Measurements from ENCODE around the gene IPCEF1.

IPCEF1 gene

DNA sequence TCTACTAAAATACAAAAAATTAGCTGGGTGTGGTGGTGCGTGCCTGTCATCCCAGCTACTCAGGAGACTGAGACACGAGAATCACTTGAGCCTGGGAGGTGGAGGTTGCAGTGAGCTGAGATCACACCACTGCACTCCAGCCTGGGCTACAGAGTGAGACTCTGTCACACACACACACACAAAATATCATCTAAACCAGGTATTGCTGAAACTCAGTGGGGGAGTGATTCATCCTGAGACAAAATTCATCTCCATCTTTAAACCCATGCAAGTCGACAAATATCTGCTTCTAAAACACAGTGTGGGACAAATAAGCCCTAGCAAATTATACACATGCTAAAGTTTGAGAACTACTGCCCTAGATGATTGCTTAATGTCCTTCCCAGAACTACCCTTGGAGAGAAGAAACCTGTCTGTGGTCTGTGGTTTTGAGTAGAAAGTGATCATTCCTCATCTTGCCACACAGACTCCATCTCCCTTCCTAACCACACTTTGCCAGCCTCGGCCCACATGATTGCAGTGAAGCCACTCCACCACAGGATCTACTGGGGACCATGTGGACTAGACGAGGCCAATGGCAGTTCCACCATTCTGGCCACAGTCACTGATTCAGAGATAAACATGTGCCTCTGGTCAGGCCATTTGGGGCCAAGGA, 187.3 kb downstream of the IPCEF1 start:
- DNase-seq (ENCODE audit: low spot score) (no peak), FAIRE-seq (no peak)

DNA sequence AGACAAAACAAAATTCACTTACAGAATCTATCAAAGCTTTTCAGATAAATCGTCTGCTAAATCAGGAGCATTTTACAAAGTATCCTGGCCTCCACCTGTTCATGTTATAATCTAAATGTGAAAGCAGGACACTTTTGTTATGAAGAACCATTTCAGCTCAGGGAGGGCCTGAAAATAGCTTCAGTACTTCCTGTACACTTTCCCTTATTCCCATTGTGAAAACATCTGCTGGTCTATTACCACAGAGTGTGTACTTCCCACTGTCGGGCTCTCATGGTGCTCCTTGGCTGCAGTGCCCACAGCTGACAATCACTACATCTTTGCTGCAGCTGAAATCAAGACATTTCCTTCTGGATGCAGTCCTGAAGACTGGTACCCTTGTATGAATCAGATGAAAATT, 189.5 kb downstream of the IPCEF1 start:
- DNase-seq (ENCODE audit: low spot score) (no peak), FAIRE-seq (no peak)

DNA sequence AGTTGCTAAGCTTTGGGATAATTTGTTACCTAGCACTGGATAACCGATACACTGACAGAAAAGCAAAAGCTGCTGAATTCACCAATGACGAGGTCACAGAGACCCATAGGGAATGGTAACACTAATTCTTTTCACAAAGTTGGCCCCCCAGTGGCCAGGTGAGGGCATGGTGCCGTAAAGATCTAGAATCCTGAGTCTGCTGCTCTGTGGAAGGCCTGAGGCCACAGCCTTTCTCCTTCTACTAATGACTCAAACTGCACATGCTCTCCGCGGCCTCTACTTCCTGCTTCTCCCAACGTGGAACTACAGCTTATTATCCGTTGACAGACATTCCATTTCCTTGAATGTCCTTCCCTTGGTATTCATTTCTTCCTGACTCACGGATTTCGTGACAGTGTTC, 190.5 kb downstream of the IPCEF1 start:
- FAIRE-seq, result no peak
- DNase-seq (ENCODE audit: low spot score), result no peak

DNA sequence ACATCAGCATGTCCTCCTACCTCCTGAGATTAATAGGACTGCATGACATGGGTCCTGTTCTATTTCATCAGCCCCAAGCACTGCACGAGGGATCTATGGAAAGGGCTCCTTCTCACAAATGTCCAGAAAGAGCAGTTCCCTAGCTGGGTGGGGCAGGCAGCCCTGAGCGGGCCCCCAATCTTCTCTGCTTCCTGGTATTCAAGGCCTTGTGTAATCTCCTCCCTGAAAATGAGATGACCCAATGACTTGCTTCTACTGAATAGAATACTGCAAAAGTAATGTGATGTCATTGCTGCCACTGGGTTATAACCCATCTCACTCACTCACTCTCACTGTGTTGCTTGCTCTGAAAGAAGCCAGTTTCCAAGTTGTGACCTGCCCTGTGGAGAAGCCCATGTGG, 191.1 kb downstream of the IPCEF1 start:
- DNase-seq (ENCODE audit: low spot score), result no peak
- no peak for FAIRE-seq

DNA sequence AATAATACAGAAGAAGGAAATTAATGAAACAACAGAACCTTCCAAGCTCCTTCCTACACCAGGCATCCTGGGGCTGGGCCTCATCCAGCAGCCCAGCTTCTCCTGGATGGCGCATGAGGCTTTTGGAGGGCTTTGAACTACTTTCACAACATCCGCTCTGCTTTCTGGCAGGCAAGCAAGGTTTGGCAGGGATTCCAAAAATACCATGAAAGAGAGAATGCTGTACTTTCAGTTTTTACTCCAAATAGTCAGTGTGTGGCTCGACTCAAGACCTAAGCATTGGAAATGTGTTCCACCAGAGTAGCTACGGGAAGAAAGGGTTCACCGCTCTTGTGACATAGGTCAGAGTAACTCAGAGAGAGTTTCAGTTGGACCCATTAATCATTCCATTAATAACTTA, 192.2 kb downstream of the IPCEF1 start:
- no peak for DNase-seq (ENCODE audit: low spot score)
- FAIRE-seq, result no peak

DNA sequence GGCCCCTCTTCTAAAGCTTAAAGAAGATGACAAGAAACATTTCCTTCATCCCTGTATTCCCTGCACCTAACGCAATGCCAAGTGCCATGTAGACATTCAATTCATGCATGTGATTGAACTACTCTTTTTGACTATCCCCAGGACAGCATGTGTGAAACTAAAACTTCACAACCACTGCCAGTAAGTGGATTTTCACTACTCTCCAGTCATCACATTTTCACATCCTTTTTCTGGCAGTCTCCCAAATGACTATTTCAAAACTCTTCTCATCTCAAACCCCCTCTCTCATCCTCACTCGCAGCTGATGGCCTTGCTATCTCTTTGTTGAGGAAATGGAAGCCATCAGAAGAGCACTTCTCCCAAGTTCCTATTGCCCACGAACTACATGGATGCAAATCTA, 194.9 kb downstream of the IPCEF1 start:
- FAIRE-seq (no peak), DNase-seq (ENCODE audit: low spot score) (no peak)

DNA sequence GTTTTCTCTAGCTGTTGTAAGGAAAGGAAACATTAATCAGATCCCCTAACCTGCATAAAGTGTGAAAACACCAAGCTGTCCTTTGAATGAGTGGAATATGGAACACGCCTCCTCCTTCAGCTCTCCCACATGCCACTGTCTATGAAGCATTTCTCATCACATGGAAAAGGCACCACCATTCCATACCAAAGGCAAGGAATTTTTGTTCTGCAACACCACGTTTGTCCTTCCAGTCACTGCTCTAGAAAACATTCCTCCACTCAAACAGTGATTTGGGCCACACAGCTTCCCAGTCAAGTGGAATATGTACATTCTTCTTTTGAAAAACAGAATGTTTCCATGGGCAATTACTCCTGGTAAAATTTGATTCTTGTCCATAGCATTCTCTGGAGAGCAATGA, 197.5 kb downstream of the IPCEF1 start:
- no peak for FAIRE-seq

DNA sequence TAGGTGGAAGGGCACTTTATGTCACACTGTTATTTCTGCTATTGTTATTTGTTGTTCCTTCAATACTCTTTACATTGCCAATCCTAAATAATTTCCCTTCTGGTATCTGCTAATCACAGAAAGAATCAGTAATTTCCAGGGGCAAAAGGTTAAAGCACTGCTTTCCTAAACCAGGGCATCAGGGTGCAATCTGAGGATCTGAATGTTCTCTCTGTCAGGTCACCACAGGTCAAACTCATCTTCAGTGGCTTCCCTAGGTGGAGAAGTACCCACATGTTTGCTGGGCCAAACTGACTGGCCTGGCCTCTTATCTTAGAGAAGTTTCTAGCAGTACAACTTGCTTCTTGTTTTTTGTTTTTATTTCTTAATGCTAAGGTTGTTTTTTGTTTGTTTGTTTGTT, 198.9 kb downstream of the IPCEF1 start:
- FAIRE-seq, result no peak
- DNase-seq (ENCODE audit: low spot score), result no peak

More for the DNA sequence above, 197.5 kb downstream of the IPCEF1 start:
- no peak for DNase-seq (ENCODE audit: low spot score)

DNA sequence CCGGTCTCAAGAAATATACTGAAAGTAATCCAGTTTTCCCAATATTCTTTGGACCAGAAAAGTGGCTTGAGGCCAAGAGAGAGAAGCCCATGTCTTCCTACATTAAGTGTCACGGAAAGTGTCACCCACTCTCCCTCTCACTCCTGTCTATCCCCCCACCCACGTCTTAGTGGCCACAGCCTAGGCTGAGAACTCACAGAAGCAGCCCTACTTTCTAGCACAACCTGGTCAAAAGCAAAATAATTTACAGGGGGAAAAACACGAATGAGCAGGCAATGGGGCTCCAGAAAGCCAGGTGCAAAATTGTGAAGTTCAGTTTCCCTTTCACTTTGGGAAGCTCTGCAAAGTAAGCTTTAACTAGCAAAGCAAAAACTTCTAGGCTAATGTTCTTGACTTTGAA, 199.5 kb downstream of the IPCEF1 start:
- FAIRE-seq, result no peak
- DNase-seq (ENCODE audit: low spot score), result no peak

DNA sequence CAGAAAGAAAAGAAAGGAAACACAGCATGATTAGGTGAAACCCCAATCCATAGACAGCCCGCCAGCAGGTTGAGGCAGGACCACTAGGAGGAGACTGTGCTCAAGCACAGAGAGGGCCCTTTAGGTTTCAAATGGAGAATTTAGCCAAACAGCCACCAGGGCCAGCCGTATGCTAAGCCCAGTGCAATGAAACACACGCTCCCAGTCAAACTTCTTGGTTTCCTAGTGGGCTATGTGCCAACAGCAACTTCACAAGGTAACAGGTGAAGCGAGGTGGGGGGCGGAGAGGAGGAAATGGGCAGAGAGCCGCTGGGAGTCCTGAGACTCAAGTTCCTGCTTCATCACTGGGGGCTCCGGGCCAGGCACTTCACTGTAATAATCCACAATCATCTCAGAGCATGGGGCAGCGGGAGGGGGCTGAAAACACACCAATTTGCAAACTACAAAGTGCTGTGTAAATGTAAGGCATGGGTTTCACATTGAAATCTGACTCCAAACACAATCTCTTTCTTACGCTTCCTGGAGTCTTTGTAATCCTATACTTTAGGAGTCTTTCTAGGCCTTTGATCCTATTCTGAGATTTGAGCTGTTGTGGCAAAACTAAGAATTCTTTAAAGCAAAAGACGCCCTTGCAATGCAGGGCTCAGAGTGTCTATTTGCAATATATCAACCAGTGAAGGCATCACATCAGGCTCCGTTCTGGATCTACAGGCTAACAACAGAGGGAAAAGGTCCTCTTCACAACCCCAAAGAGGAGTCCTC, 200.3 kb downstream of the IPCEF1 start:
- FAIRE-seq (no peak), DNase-seq (ENCODE audit: low spot score) (peak; percentile 55)

DNA sequence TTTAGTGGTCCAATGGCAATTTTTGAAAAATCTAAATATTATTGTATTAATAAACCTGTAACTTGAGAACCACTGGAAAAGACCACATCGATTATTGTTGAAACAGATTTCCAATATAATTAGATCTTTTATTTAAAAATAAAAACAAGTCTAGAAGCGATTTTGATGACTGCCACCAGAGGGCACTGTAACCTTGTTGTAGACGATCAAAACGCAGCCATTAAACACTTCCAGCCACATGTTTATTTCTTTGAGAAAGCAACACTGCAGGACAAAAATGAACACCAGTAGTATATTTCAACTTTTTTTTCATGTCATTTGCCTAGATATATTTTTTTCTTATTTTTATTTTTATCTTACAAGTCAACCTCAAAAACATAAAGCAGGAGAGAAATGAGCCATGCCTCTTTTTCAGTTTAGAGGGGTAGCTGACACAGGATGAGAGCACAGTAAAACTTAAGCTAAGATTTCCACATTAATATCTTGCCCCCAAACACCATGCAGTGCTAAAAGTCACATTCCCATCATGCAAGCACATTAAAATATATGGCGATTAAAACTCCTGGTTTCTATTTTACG, 202.1 kb downstream of the IPCEF1 start:
- DNase-seq (ENCODE audit: low spot score), result peak; percentile 29
- FAIRE-seq, result no peak

DNA sequence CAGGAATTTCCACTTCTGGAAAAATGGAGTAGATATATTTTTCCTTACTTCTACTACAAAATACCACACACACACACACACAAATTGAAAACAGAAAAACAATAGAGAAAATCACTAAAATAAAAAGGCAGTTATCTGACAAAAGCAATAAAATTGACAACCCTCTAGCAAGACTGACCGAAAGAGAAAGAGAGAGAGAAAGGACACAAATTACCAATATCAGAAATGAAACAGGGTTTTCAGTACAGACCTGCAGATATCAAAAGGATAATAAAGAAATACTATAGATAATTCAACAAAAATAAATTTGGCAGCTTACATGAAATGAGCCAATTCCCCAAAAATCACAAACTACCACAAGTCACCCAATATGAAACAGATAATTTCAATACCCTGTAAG, 212.8 kb downstream of the IPCEF1 start:
- DNase-seq (ENCODE audit: low spot score) (no peak), FAIRE-seq (no peak)

DNA sequence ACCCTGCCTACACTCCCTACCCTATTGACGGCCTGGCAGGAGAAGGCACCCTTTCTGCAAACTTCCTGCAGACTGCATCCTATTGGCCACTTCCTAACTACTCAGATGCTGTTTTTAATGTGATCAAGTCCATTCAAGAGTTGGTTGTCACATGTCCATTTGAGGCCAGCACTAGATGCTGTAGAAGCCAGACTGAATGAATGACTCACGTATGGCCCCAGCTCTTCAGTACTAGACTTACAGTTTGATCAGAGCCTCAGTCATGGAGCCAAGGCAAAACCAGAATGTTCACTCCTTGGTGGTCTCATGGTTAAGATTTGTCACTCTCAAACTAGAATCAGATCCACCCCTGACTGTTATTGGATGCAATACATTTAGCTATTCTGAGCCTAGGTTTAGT, 215.9 kb downstream of the IPCEF1 start:
- DNase-seq (ENCODE audit: low spot score), result no peak
- no peak for FAIRE-seq

DNA sequence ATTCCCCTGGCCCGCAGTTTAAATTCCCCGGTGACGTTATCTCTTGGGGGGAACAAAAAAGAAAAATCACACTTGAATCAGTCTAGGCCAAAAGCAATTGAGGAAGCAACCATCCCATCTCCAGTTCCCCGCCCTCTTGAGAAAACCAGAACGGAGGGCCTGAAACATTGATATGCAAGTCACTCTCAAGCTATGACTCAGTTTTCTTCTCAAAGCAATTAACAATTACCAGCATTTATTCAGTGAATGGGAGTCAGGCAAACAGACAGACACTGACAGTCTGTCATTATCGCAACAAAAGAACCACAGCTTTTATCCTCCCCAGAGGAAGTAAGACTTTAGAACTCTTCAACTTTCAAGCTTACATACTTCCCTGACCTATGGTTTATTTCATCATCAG, 216.7 kb downstream of the IPCEF1 start:
- no peak for DNase-seq (ENCODE audit: low spot score)
- no peak for FAIRE-seq

DNA sequence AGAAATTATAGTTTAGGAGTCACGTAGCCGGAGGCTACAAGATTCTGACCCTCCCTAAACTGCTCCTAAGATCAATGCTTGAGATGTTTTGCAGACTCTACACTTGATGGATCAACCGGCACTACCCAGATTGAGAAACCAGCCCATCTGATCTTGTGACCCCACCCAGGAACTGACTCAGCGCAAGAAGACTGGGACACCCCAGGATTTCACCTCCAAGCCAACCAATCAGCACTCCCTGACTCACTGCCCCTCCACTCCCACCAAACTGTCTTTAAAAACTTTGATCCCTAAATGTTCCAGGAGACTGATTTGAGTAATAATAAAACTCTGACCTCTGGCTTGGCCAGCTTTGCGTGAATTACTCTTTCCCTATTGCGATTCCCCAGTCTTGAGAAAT, 217.8 kb downstream of the IPCEF1 start:
- no peak for FAIRE-seq
- DNase-seq (ENCODE audit: low spot score), result no peak

DNA sequence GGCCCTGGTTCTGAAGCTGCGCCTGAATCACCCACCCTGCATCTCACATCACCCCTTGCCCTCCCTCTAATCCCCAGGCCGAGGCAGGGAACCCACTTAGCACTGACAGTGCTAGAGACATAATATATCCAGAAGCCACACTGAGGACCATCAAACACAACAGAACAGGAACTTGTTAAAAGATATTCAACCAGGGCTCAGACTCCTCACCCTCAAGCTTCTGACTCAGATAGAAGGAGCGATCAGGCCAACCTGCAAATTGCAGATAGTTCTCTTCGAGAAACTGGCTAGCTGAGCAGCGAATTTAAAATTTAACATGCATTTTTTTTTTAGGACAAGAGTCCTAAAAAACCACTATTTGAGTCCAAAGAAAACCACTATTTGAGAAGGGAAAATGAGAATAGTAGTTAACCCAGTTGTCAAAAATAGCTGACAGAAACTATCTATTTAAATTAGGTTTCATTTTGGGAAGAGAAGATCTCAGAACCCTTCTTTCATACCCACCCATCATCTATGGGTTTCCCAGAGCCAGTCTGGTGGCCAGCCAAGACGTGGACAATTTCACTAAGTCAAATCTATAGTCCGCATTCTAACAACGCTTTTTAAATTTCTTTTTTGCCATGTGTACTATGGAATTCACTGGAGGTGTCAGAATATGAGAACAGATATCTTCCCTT, 222.0 kb downstream of the IPCEF1 start:
- no peak for DNase-seq (ENCODE audit: low spot score)
- FAIRE-seq, result no peak

DNA sequence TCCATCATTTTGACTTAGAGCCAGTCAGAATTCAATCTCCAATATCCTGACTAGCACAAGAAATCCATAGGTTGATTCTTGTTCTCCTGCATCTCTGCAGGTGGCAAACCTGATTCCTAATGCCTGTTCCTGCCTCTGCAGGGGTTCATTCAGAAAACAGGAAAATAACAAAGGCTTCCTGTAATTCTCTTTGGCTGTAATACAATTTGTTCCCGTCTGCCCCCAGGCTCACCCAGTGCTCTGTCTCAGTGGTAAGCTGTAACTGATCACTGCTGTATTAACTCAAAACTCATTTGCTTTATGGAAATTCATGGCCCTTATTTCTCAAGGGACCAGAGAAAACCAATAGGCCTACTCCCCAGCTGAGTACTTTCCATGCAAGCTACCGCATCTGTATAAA, 228.9 kb downstream of the IPCEF1 start:
- DNase-seq (ENCODE audit: low spot score) (no peak), FAIRE-seq (no peak)

DNA sequence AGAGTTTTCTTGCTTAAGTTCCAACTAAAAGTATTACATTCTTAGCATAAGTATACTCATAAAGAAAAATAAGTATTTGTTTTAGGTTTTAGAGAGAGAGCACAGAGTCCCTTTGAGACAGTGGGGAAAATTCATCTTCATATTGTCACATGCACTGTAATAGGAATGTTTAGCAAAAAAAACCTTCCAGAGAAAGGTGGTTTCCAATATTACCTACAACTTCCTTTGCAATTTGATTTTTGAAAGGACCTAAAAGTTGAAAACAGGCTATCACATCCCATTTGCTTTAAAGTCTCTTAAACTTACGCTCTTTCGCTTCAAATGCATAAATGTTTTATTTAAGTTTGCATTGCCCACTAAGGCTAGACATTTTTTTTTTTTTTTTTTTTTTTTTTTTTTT, 231.2 kb downstream of the IPCEF1 start:
- no peak for FAIRE-seq
- no peak for DNase-seq (ENCODE audit: low spot score)

DNA sequence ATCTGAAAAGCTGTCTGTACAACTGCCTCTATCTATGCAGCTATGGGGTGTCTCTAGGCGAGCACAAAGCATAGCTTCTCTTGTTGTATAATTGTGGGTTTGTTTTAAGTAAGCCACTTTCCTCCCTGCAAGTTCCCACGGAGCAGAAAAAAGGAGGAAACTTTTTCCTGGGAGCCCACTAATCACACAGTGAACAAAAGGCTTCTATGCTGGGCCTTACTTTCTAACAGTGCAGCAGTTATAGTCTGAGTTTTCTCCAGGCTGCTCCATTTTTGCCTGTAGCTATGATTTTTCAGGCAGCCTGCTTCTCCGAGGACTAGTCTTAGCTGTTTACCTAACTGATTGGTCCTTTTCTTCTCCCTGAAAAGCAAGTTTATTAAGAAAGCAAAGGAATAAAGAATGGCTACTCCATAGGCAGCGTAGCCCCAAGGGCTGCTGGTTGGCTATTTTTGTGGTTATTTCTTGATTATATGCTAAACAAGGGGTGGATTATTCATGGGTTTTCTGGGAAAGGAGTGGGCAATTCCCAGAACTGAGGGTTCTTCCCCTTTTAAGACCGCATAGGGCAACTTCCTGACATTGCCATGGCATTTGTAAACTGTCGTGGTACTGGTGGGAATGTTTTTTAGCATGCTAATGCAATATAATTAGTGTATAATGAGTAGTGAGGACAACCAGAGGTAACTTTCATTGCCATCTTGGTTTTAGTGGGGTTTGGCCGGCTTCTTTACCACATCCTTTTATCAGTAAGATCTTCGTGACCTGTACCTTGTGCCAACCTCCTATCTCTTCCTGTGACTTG, 233.2 kb downstream of the IPCEF1 start:
- FAIRE-seq (no peak), DNase-seq (ENCODE audit: low spot score) (no peak)

DNA sequence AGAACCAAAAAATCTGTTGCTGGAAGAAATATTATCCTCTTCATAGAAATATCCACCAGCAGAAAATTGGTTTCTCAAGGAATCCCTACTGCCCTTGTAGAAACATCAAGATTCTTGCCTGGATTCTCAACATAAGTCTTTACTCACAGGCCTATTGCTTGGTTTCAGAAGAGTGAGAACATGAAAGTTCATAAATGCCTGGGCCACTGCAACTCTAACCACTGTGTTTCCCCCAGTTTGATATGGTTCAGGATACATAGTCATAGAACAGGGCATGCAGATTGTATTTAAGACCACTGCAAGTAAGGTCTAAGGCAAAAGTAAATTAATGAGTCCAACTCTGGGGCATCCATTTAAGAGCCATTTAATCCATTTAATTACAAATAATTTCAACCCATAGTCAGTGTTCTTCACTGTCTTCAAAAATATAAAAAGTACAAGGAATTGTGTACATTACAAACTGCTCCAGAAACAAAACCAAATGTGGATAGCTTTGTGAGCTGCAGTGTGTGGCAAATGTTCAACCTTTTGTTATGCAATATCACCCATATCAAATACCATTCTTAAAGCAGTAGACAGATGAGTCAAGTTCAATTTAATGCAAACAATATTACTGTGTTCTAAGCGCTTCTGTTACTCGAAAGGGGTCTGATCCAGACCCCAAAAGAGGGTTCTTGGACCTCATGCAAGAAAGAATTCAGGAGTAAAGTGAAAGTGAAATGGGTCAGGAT, 234.2 kb downstream of the IPCEF1 start:
- FAIRE-seq, result no peak
- no peak for DNase-seq (ENCODE audit: low spot score)

DNA sequence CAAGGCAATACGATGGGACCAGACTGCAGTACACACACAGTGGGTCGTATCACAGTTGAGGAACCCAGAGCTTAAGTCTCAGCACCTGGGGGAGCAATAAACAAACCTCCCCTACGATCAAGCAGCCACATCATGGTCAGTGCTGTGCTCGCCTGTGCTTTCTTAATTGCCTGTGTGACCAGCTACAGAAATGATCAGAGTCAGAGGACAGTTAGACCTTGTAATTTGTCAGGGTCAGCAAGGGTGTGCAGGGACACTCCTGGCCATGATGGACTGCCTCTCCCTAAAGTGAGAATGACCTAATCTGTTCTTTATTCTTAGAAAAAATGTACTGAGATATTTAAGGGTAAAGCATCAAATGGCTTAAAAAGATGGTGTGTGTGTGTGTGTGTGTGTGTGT, 239.1 kb downstream of the IPCEF1 start:
- FAIRE-seq, result no peak
- no peak for DNase-seq (ENCODE audit: low spot score)
